Stimulated activated CD4-positive, alpha-beta T cell treated with anti-CD3 and anti-CD28 coated beads, Interleukin-15, amount 100 ng/mL, for 24 hours (primary cell): ENCODE measurements around the gene TNRC6B.
"Not testable (repeated sequence)": the region's sequence is repeated elsewhere in the genome, so short reads cannot be mapped to it uniquely, and the experiment has no call there.

Experiments used
- DNase-seq: peaks from one replicate; pipeline ENCODE4 v3.0.0-alpha.2; 2020

TNRC6B gene

DNA sequence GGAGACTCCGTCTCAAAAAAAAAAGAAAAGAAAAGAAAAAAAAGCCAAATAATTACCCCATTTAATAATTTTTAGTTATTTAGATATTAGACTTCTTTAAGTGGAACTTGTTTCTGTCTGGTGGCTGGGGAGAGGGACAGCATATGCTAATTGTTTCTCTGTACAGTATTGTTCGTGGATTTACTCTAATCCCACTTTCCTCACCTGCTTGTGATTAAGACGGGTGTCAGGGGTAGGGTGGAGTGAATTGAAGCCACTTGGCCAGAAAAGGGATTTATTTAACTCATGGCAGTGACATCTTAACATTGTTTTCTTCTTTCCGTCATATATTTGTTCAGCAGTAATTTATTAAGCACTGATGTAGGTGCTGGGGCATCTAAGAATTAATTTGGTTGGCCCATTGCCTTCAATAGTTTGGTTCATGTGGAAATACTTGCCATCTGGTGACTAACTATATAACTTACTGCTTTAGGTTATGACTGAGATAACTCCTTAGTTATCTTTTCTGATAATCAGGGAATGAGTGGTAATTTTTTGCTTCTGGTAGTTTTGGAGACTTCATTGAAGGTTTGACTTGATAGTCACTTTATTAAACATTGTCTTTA, 4.6 kb downstream of the TNRC6B start:
- no peak for DNase-seq

DNA sequence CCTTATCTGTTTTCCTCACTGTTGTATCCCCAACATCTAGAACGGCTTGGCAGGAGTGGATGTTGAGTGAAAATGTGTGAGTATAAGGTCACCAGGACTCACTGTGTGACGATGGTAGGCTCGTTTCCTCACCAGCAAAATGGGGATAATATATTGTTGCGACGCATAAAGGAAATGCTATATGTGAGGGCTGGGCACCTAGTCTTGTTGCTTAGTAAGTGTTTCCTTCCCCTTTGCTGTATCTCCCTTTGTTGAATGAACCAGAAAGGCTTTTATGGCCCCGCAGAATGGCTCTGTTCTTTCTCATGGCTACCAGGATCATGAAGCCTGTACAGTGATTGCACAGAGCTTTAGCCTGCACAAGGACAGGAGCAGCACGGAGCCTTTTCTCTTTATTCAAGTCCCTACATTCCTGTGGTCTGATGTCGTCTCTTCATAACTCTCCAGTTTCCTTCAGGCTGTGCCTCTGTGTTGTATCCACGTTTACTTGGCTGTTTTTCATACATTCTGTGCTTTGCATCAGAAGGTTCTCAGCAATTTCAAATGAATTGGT, 5.4 kb downstream of the TNRC6B start:
- no peak for DNase-seq

DNA sequence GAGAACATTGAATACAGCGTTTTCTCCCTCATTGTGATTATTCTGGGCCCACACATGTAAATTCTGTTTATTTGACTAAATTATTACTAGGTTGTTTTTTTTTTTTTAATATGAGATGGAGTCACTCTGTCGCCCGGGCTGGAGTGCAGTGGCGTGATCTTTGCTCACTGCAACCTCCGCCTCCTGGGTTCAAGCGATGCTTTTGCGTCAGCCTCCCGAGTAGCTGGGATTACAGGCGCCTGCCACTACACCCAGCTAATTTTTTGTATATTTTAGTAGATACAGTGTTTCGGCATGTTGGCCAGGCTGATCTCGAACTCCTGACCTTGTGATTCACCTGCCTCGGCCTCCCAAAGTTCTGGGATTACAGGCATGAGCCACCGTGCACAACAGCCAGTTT, 5.9 kb downstream of the TNRC6B start:
- DNase-seq, result not testable (repeated sequence)

DNA sequence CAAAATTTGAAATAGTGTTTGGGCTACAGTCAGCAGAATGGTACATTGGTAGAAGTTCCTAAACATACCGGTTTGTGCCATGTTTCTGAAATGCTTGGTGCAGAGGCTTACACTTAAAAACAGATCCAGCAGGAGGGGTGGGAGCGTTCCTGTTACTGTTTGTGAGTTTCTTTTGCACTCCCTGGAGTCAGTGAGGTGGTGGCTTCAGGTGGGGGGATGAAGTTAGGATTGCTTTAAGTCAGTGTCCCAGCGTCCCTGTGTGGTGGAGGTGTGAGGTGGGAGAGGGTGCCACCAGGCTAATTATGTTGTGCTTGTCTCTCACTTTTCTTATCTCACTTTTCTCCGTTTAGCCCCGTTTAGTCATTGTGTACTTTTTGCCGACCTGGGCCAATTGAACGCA, 9.7 kb downstream of the TNRC6B start:
- DNase-seq, result no peak

DNA sequence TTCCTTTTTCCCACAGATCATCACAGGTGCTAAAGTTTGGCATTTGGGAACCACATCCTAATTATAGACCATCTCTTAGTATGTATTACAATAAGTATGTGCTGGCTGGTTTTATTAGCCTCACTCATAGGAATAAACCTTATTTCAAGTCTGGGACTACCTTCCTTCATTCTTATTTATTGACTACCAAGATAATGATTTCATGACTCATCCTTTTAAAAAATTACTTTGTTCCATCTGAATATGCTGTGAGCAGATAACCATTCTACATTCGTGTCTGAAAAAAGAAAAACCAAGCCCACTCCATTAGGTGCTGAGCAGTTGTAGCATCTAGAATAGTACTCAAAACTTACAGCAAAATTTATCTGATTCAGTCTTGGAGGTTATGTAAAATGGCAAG, 12.3 kb downstream of the TNRC6B start:
- no peak for DNase-seq

DNA sequence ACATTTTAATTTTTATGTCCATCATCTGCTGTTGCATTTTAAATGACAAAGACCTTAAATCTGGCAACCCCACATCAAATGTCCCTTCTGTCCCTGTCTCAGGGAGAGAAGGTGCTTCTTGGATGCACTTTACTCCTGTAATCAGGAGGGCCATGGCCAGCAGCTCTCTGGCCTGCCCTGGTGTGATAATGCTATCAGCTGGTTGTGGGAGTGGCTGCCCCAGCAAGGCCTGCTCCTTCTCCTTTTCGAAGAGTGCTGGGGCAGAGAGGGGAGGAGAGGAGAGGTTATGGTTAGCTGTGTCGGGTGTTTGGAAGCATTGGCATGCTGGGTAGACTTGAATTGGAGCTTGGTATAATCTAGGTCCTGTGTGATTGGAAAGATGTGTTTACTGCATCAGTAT, 12.8 kb downstream of the TNRC6B start:
- no peak for DNase-seq

DNA sequence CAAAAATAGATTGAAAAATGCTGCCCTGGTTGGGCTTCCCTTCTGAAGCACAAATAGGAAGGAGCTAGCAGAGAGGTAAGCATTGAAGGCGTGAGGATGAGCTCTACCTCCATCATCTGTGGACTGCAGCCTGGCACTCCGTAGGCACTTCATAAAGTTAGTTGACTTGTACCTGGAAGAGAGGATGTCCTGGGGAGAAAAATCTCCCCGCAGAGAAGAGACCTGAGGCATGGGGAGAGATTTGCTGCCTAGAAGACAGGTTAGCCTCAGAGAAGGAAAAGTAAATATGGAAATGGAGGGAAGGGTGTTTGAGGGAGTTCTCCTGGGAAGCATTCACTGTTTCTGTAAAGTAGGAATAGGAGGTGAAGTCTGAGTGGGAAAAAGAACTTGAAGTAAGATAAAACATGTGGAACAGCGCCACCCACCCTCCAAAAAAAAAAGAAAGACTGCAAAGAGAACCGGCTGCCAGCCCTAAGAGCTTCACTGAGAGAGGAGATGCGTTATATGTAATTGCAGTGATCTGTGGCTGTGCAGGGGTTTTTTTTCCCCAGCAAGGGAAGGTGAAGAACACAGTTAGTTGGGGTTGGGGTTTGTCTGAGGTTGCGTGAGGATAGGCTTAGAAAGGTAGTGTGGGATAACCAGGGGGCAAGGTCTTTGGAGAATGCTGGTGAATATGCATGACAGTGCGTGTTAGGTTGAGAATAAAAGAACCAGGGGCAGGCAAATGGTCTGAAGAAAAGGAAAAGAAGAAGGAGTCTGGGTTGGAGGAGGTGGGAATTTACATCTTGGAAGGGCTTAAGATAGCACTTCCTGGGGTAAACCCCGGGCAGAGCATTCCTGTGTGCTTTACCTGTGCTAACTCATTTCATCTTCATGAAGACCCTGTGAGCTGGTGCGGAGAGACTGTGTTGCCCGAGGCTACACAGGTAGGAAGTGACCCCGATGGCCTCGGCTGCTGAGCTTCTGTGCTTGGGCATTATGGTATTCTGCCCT, 16.0 kb downstream of the TNRC6B start:
- no peak for DNase-seq

DNA sequence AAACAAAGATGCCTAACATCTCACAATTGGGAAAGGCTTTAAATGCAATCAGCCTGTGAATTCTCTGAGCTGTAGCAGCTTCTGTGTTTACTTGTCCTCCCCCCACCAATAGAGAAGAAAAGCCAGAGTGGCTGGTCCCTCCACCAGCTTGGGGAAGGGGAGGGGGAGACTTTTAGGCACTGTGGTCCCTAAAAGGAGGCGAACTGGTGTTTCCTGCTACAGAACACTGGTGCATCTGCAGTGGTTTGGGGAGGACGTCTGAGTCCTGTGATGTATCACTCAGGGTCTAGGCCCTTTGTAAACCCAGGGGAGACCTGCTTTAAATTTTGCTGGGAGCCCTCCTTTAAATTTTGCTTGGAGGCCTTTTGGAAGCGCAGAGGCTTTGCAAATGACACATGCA, 16.9 kb downstream of the TNRC6B start:
- DNase-seq, result no peak

DNA sequence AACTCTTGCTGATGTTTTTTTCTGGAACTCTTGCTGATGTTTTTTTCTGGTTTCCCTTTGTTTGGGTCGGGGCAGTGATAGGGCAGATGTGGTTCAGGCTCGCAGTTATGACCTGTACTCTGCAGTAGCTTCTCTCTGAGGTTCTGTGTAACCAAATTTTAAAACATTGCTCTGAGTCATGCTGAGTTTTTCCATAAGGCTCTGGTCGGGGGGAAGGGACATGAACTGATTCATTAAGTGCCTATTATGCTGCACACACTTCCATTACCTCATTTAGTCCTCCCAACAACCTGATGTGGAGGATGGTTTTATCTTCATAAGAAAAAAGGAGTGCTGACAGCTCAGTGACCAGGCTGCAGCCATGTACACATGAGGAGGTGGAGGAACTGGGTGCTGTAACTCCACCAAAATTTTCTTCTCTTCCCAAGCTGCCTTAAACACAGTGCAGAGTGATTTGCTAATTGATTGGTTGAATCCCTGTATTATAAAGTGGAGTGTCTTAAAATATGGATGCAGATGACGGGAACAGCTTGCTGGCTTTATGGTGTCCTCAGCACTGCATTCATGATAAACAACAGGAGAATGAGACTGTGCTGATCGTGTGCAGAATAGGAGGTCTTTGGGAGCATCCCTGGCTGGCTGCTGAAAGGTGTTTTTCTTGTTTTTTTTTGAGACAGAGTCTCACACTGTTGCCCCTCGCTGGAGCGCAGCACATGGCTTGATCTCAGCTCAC, 19.1 kb downstream of the TNRC6B start:
- DNase-seq, result peak; percentile 71

DNA sequence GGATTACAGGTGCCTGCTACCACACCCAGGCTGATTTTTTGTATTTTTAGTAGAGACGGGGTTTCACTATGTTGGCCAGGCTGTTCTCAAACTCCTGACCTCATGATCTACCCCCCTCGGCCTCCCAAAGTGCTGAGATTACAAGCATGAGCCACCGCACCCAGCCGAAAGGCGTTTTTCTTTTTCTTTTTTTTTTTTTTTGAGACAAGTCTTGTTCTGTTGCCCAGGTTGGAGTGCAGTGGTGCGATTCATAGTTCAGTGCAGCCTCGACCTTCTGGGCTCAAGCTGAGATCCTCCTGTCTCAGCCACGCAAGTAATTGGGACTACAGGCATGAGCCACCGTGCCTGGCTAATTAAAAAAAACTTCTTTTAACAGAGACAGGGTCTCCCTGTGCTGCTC, 19.7 kb downstream of the TNRC6B start:
- not testable (repeated sequence) for DNase-seq

DNA sequence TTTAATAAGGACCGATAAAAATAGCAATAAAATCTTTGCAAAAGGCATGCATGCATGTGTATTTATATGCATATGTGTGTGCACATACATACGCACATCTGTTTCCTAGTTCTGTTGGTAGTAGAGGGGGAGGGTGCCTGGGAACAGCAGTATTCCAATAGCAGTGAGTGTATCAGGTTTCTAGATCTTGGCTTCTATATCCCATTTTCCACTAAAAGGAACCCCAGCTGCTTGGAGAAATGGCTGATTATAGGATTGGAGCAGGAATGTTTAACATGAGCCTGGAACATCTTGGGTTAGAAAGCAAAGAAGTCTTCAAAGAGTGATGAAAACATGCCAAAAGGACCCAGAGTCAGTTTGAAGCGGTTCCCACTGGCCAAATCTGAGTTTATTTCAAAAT, 21.0 kb downstream of the TNRC6B start:
- DNase-seq, result no peak

DNA sequence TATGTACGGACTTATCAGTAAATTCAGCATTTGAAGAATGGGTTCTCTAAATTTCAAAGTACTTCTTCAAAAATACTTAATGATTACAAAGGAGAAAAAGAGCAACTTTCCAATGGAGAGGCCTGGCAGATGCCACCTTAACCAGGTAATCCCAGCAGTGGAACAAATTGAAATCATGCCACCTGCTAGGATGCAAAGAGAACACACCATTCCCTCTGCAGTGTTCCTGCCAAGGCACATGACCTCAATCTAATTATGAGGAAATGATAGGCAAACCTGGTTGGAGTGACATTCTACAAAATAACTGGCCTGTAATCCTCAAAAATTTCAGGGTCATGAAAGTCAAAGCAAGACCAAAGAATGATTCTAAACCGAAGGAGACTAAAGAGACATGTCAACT, 21.5 kb downstream of the TNRC6B start:
- DNase-seq, result no peak

DNA sequence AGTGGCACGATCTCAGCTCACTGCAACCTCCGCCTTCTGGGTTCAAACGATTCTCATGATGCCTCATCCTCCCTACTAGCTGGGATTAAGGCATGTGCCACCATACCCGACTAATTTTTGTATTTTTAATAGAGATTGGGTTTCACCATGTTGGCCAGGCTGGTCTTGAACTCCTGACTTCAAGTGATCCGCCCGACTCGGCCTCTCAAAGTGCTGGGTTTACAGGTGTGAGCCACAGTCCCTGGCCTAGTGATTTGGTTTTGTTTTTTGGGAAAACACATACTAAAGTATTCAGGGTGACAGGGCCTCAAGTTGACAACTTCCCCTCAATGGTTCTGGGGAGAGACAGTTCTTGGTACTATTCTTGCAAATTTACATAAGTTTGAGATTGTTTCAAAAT, 22.1 kb downstream of the TNRC6B start:
- DNase-seq, result no peak

DNA sequence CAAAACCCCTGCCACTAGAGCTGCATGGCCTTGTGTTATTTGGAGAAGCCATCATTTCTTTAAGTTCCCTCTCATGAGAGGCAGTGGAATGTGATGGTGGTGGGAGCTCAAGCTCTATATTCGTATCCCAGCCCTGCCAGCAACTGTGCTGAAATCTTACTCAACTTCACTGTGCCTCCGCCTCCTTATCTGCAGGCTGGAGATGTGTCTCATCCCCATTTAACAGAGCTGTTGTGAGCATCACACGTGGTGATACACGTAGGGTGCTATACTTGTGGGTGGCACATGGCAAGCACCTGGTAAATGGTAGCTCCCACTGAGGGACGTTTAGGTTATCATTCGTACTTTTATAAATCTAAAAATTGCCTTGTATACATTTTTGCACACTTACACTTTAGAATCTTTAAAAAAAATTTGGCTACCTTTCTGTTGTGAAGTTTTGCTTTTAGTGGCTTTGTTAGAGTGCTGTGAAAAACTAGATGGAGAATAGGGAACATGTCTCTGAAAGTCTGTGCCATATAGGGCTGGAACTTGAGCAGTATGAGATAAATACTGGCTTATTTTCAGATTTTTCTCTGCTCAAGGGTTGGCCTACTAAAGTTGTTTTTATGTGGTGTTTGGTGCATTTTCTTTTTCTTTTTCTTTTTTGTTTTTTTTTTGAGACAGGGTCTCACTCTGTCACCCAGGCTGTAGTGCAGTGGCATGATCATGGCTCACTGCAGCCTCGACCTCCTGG, 23.2 kb downstream of the TNRC6B start:
- no peak for DNase-seq

DNA sequence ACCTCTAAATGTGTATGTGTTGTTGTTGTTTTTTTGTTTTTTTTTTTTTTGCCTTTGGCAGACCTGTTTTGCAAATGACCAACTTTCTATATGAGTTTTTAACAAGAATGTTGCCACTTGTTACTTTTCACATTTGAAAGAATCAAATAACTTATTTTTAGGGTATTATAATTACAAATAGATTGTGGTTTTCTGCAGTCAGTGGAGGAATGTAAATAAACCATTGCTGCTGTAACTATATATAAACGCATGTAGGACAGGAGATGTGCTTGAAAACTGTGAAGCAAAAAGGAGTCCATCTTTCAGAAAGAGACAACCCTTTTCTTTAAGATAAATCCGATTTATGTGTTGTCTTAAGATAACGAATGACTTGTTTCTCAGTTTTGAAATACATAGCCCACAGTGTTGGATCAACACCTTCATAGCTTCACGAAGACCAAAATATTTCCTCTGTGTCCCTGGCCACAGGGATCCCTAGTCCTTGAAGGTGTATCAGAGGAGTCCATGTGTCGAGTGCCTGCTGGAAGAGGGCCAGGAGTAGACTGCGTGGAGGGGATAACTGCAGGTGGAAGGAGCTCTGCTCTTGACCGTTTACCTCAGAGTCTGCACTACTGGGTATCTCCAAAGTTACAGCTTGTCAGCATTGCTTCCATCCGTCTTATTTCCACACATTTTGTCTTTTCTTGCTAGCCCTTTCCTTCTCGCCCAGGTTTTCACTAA, 24.7 kb downstream of the TNRC6B start:
- DNase-seq, result no peak

DNA sequence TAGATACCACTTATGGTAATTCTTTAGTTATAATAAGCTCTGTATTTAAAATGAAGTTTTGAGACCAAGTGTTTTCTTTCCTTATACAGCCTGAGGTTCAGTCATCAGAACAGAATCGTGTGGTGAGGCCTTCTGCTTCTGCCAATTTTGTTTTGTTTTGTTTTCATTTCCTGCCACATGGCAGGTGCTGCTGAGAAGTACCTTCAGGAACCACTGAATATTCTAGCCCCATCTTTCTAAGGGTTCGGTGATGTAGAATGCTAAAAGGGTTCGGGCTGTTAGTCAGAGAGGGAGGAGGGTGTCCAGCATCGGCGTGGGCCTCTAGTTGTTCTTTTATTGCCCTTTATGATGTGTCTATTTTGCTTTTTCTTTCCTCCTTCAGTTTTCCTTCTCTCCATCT, 25.8 kb downstream of the TNRC6B start:
- DNase-seq, result peak; percentile 31

DNA sequence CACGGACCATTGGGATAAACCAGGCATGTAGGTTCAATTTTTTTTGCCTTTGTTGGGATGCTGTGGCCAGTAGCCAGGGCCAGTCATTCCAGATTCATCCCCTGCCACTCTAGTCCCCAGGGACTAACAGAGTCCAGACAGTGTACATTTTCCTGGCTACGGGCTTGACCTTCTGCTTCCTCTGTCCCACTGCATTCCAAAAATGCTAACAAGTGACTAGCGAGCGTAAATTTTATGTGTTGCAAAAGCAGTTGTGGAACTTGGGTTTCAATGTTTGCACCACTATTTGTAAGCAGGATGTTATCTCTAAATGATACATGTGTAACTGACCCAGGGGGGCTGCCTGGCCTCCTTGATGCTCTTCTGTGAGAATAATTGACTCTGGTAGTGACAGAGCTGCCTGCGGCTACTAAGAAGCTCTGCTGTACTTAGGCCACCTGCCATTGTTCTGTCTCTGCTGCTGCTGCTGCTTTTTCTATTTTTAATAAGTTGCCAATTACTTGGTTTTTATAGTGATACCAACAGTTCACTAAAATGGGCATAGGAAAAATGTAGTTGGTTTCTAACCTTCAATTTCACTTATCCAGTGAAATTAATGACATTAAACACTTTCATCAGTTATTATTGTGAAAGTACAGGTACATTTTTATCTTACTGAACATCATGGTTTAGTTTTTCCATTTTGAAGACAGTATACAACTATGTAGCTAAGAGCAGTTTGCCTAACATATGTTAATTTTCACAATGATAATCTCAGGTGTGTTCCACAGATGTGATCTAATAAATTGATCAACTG, 26.8 kb downstream of the TNRC6B start:
- no peak for DNase-seq

DNA sequence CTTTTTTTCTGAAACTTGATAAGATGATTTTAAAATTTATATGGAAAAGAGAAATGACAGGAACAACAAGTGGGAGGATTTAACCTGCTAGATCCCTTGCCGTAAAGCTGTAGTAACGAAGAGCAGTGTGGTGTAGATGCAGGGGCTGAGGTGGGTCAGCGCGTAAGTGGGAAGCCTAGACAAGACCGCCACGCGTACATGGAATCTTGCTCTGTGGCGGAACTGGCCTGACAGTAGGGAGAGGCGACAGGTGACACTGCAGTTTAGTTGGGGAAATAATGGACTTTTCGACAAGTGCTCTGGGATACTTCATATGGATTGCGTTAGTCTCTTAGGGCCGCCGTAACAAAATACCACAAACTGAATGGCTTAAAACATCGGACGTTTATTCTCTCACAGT, 28.8 kb downstream of the TNRC6B start:
- no peak for DNase-seq

DNA sequence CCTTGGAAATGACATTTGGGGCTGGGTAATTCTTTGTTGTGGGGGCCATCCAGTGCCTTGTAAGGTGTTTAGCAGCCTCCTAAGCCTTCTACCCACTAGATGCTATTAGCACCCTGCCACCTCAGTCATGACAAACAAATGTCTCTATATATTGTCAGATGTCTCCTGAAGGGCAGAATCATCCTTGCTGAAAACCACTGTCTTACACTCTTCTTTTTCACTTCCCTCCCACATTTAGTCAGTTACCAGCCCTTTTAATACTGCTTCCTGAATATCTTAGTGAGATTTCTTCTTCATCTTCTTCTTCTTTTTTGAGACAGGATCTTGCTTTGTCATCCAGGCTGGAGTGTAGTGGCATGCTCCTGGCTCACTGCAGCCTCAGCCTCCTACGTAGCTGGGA, 33.1 kb downstream of the TNRC6B start:
- DNase-seq, result no peak

DNA sequence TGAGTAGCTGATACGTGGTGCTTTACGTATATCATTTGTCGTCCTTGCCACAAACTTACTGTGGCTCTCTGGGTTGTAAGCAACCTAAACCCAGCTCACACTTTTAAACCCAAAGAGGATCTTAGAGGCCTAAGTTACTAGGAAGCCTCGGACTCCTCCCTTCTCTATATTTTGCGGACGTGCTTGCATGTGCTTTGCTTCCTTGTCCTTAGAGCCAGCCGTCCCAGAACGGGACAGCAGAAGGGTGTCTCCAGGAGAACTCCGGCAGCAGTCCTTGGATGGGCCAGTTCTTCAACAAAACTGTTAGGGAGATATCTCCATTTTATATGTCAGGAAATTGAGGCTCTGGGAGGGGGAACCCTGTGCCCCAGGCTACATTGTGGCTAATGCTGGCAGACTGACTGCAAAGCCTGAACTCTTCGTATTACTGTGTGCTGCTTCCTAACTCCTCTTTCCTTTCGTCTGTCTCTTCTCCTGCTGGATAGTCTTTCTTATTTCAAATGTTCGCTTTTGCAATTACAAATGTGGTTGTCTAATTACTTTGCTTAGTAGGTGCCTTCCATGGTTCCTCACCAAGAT, 33.8 kb downstream of the TNRC6B start:
- no peak for DNase-seq

DNA sequence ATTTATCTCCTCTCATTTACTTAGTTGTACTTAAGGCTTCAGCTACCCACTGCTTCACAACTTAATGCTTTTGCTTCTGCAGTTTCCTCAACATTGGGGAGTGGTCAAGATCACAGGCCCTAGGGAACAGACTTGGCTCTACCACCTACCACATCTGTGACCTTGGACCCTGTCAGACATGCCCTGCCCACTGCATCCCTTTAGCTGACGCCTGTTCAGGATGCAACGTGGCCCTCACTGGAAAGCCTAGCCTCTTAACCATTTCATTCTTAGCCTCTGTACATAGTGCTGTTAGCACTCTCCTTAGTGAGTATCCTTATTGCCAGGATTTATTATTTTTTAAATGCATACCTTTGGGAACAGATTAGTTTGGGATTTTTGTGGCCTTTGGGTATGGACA, 34.4 kb downstream of the TNRC6B start:
- no peak for DNase-seq
